ENCODE measurements around the gene MAPK9. TPM values are rescaled to one million over a fixed set of nuclear protein-coding genes. Genes with fewer than 3 reads are reported as not detected.

MAPK9 gene
- total RNA-seq, 2 experiments from 2014 or later: 19.9 to 42.1 TPM

DNA sequence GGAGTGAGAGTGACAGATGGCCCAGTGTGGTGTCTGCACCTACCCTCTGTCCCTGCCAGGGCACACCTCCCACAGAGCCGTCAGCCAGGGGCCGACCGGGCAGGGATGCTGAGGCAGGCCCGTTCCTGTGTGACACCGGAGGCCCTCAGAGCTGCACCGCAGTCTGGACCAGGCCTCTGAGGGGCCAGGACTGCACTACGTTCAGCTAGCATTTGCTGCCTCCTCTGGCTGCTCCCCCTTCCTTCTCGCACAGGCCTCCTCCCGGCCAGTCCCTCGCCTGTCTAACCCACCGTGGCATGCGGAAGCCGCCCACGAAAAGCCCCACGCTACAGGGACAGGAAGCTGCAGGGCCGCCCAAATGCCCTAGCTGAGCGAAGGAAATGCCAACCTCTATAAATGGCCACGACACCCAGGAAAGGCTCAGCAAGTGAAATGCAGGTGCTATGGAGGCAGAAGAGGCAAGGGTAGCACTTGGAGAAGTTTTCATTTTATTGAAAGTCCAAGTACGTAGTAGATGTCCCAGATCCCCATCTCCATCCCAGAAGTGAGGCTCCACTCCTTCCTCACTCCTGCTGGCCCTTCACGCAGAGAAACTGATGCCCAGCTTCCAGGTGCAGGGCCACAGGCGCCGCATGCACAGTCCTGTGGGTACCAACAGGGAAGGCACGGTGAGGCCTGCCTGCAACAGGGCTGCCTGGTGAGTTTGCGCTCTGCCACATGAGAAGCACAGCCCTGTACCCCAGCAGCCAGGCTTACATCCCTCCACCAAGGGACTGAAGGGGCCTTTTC is 38.7 kb downstream of the MAPK9 start:
- POLR2A ChIA-PET: no interaction called here

DNA sequence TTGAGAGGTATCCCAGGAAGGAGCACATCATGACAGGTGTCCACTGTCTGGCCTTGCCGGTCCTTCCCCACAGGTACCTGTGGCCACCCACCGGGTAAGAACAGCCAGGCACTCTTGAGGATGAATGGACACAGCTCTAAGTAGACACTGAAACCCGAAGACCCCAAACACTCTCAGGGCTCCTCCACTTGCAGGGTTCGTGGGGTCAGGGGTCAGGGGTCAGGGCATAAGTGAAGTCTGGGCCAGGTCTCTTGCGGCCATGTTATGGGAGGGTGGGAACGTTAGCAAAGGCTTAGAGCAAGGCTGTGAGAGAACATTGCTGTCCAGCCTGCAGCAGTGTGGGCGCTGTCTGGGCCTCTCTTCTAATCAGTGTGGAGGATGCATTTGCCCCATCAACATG is 40.0 kb downstream of the MAPK9 start:
- no peaks in the 10 kb centered on the region for H4K20me1 ChIP-seq (ENCODE audit: insufficient read depth, low read length)
- TF ChIP-seq, protein P1, sequence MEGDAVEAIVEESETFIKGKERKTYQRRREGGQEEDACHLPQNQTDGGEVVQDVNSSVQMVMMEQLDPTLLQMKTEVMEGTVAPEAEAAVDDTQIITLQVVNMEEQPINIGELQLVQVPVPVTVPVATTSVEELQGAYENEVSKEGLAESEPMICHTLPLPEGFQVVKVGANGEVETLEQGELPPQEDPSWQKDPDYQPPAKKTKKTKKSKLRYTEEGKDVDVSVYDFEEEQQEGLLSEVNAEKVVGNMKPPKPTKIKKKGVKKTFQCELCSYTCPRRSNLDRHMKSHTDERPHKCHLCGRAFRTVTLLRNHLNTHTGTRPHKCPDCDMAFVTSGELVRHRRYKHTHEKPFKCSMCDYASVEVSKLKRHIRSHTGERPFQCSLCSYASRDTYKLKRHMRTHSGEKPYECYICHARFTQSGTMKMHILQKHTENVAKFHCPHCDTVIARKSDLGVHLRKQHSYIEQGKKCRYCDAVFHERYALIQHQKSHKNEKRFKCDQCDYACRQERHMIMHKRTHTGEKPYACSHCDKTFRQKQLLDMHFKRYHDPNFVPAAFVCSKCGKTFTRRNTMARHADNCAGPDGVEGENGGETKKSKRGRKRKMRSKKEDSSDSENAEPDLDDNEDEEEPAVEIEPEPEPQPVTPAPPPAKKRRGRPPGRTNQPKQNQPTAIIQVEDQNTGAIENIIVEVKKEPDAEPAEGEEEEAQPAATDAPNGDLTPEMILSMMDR (conservative IDR thresholded peaks at IDR 0.05; ENCODE audit: low read length): no peak
- no peak for TF ChIP-seq EZH2phosphoT487 (IDR thresholded peaks at IDR 0.05; ENCODE audit: borderline replicate concordance, low read depth, low read length)
- peaks cover 35% of the 10 kb centered on the region for H3K9me3 ChIP-seq (ENCODE audit: low read length)
- H3K36me3 ChIP-seq (ENCODE audit: insufficient read depth, low read length): peaks cover 60% of the 10 kb centered on the region
- no peak for DNase-seq (ENCODE audit: low spot score)
- no peak overlapping the region for H3K27ac ChIP-seq (ENCODE audit: low read depth, low read length, poor library complexity, severe bottlenecking)
- H3K79me2 ChIP-seq (ENCODE audit: insufficient read depth, low read depth, low read length): no peaks in the 10 kb centered on the region
- H3K4me2 ChIP-seq (ENCODE audit: low read length): no peak overlapping the region
- no peaks in the 10 kb centered on the region for H3K9me2 ChIP-seq (ENCODE audit: insufficient read depth, low read length)
- H3K4me1 ChIP-seq (ENCODE audit: insufficient read depth, low read length, poor library complexity, severe bottlenecking): no peaks in the 10 kb centered on the region
- CTCF ChIA-PET (ENCODE audit: unreplicated experiment): no interaction called here
- H3K4me3 ChIP-seq (ENCODE audit: low read depth, low read length, poor library complexity, severe bottlenecking): no peak overlapping the region
- no TSS peak for BruUV-seq (replicated peaks)
- POLR2A ChIA-PET: no interaction called here
- H2AFZ ChIP-seq (ENCODE audit: low read length): no peak overlapping the region
- intact Hi-C loops (cut with micrococcal nuclease; ENCODE audit: unreplicated experiment): no loop called here

More for the DNA sequence above, 38.7 kb downstream of the MAPK9 start:
- CTCF ChIA-PET (ENCODE audit: unreplicated experiment): no interaction called here
- Histone ChIP-seq H3K9me2 (ENCODE audit: insufficient read depth, low read length) (no peaks in the 10 kb centered on the region), H4K20me1 (ENCODE audit: insufficient read depth, low read length) (no peaks in the 10 kb centered on the region), H3K4me1 (ENCODE audit: insufficient read depth, low read length, poor library complexity, severe bottlenecking) (no peaks in the 10 kb centered on the region), H3K79me2 (ENCODE audit: insufficient read depth, low read depth, low read length) (no peaks in the 10 kb centered on the region), H3K4me3 (ENCODE audit: low read depth, low read length, poor library complexity, severe bottlenecking) (no peak overlapping the region), H2AFZ (ENCODE audit: low read length) (no peak overlapping the region), H3K4me2 (ENCODE audit: low read length) (no peak overlapping the region), H3K9me3 (ENCODE audit: low read length) (peaks cover 48% of the 10 kb centered on the region), H3K36me3 (ENCODE audit: insufficient read depth, low read length) (peaks cover 61% of the 10 kb centered on the region), H3K27ac (ENCODE audit: low read depth, low read length, poor library complexity, severe bottlenecking) (no peak overlapping the region)
- no peak for TF ChIP-seq EZH2phosphoT487 (IDR thresholded peaks at IDR 0.05; ENCODE audit: borderline replicate concordance, low read depth, low read length)
- TF ChIP-seq, protein P1 (conservative IDR thresholded peaks at IDR 0.05; ENCODE audit: low read length): no peak
- no peak for DNase-seq (ENCODE audit: low spot score)
- BruUV-seq (replicated peaks): no TSS peak
- intact Hi-C loops (cut with micrococcal nuclease; ENCODE audit: unreplicated experiment): no loop called here

DNA sequence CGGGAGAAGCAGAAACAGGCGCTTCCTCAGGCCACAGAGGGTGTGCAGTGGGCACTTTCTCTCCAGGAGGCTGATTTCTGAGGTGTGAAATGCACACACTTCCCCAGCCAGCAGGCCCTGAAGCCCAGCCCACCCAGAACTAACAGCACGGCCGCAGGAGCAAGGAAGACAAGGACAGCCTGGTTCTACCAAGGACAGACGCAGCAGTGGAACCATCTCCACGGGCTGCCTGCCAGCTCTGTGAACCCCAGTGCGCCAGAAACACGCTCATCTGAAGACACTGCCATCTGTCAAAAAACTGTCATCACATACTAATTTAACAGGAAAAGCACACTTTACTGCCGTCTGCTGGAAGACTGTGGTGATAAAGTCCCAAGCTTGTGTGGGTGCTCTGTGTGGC is 40.7 kb downstream of the MAPK9 start:
- Histone ChIP-seq H2AFZ (ENCODE audit: low read length) (no peak overlapping the region), H3K9me3 (ENCODE audit: low read length) (peaks cover 30% of the 10 kb centered on the region), H3K4me1 (ENCODE audit: insufficient read depth, low read length, poor library complexity, severe bottlenecking) (no peaks in the 10 kb centered on the region), H3K4me2 (ENCODE audit: low read length) (no peak overlapping the region), H3K36me3 (ENCODE audit: insufficient read depth, low read length) (peaks cover 60% of the 10 kb centered on the region), H4K20me1 (ENCODE audit: insufficient read depth, low read length) (no peaks in the 10 kb centered on the region), H3K9me2 (ENCODE audit: insufficient read depth, low read length) (no peaks in the 10 kb centered on the region), H3K4me3 (ENCODE audit: low read depth, low read length, poor library complexity, severe bottlenecking) (no peak overlapping the region), H3K27ac (ENCODE audit: low read depth, low read length, poor library complexity, severe bottlenecking) (no peak overlapping the region), H3K79me2 (ENCODE audit: insufficient read depth, low read depth, low read length) (no peaks in the 10 kb centered on the region)
- ChIA-PET POLR2A (no interaction called here), CTCF (ENCODE audit: unreplicated experiment) (no interaction called here)
- DNase-seq (ENCODE audit: low spot score): no peak
- no TSS peak for BruUV-seq (replicated peaks)
- TF ChIP-seq EZH2phosphoT487 (IDR thresholded peaks at IDR 0.05; ENCODE audit: borderline replicate concordance, low read depth, low read length): no peak
- TF ChIP-seq, protein P1 (conservative IDR thresholded peaks at IDR 0.05; ENCODE audit: low read length): no peak
- intact Hi-C loops (cut with micrococcal nuclease; ENCODE audit: unreplicated experiment): no loop called here

Measured in OCI-LY7 (cell line).